Brain pericyte (primary cell): Measurements from ENCODE around the gene PCGF3.

Source experiments
- DNase-seq: peaks from one replicate; pipeline ENCODE4 v3.0.0-alpha.2; 2012; ENCODE audit warnings: low read depth, low spot score

Gene PCGF3

GRCh38 chr4:705278-706082, at the start of gene PCGF3:
TSS of gene PCGF3 (plus strand) at chr4:705832. CDS start at chr4:733681, 27,849 bp downstream.
- DNase-seq: peak; percentile 81

DNA sequence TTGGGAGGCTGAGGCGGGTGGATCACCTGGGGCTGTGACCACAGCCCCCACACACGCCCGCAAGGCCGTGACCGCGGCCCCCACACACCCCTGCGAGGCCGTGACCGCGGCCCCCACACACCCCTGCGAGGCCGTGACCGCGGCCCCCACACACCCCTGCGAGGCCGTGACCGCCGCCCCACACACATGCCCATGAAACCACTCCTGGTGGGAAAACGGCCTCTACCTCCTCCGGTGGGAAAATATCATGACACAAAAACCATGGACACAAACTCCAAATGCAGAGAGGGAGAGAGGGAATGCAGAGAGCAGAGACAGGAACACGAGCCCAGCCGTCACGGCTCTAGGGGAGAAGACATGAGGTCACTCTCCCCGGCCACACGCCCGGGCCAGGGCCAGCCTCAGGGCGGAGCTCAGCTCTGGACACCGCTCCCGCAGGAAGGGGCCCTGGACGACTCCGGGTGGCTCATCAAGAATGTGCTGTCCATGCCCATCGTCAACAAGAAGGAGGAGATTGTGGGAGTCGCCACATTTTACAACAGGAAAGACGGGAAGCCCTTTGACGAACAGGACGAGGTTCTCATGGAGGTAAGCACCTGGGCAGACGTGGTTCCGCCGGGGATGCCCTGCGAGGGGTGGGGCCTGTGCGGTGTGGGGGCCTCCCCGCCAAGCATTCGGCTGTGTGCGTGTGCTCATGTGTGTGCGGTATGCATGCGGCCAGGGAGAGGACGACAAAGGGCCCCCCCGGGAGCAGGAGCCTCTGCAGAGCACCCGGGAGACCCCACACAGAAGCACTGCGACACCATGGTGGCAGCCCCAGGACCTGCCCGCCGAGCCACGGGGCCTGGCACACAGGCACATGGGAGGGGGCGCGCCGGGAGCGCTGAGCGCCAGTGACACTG, 48.9 kb upstream of the PCGF3 start:
- DNase-seq: no peak

- DNase-seq: no peak
These were observed 48.2 kb upstream of the PCGF3 start for GRCh38 chr4:657338-657833.

DNA sequence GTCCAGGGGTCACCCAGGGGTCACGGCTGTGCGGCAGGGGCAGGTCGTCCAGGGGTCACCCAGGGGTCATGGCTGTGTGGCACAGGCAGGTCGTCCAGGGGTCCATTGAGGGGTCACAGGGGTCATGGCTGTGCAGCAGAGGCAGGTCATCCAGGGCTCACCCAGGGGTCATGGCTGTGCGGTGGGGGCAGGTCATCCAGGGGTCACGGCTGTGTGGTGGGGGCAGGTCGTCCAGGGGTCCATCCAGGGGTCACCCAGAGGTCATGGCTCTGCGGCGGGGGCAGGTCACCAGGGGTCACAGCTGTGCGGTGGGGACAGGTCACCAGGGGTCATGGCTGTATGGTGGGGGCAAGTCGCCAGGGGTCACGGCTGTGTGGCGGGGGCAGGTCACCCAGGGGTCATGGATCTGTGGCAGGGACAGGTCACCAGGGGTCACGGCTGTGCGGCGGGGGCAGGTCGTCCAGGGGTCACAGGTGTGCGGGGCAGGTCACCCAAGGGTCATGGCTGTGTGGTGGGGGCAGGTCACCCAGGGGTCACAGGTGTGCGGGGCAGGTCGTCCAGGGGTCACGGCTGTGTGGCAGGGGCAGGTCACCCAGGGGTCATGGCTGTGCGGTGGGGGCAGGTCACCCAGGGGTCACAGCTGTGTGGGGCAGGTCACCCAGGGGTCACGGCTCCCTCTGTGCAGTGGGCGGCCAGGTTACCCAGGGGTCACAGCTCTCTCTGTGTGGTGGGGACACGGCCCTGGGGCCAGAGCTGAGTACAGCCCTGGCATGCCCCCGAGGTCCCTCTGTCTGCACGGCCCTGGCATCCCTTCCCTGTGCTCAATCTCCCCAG, 47.6 kb upstream of the PCGF3 start:
- no peak for DNase-seq

GRCh38 chr4:658681-659667, 46.7 kb upstream of the PCGF3 start:
- no peak for DNase-seq

DNA sequence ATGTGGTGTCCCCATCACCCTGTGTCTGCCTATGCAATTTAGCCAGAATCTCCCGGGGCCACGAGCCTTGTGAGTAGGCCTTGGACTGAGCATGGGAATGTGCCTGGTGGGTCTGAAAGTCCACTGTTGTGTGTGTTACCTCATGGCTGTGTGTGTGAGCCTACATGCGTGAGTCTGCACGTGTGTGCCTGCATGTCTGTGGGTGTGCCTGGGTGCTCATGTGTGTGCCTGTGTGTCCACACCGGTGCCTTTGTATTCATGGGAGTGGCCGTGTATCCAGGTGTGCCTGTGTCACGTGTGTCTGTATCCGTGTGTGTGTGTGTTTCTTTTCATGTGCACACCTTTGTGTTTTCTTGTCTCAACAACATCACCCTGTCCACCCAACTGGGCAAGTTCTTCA, 45.8 kb upstream of the PCGF3 start:
- no peak for DNase-seq

DNA sequence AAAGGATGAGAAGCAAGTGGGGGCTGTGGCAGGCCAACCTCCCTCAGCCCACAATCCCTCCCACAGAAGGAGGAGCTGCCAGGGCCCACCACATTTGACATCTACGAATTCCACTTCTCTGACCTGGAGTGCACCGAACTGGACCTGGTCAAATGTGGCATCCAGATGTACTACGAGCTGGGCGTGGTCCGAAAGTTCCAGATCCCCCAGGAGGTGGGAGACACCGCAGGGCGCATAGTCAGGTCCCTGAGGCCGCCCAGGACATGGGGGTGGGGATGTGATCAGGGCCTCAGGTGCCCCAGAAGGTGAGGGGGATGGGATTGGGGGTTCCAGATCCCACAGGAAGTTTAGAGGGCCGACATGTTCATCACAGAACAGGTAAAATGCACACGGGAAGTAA, 45.2 kb upstream of the PCGF3 start:
- DNase-seq: no peak

GRCh38 chr4:661231-661630, 44.4 kb upstream of the PCGF3 start:
- DNase-seq: no peak

DNA sequence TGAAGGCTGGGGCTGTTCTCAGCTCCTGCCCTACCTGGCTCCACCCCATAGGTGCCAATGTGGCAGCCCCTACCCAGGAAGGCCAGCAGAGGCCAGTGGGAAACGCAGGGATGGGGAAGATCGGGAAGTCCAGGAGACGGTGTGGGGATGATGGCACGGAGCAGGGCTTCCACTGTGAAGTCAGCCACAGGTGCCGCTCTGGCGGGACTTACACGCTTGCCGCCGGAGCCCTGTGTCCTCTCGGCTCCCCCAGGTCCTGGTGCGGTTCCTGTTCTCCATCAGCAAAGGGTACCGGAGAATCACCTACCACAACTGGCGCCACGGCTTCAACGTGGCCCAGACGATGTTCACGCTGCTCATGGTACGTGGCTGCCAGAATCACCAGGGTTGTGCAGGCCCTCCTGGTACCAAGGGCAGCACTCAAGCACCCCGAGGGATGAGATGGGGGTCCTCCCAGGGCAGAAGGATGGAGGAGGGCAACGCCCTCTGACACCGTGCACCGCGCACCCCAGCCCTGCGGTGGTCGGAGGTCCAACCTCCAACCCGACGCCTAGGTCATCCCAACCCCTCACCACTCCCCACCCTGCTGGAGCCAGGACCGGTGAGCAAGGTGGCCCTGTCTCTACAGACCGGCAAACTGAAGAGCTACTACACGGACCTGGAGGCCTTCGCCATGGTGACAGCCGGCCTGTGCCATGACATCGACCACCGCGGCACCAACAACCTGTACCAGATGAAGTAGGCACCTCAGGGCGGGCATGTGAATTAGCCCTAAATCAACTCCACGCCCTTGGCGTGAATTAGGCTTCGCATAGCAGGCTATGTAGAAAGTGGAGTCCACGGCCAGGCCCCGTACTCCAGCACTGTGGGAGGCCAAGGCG, 43.5 kb upstream of the PCGF3 start:
- no peak for DNase-seq

DNA sequence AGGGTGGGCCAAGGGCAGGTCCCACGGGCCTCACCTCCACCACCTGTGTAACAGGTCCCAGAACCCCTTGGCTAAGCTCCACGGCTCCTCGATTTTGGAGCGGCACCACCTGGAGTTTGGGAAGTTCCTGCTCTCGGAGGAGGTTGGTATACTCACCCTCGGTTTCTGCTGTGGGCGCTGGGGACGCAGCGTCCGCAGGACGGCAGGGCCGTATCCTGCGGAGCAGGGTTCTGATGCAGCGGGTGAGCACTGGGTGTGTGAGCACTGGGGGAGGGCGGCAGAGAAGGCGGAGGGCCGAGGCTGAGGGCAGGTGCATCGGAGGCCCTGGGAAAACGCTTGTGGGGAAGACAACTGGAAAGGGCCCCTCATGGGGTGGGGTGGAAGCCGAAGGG, 42.6 kb upstream of the PCGF3 start:
- no peak for DNase-seq

DNA sequence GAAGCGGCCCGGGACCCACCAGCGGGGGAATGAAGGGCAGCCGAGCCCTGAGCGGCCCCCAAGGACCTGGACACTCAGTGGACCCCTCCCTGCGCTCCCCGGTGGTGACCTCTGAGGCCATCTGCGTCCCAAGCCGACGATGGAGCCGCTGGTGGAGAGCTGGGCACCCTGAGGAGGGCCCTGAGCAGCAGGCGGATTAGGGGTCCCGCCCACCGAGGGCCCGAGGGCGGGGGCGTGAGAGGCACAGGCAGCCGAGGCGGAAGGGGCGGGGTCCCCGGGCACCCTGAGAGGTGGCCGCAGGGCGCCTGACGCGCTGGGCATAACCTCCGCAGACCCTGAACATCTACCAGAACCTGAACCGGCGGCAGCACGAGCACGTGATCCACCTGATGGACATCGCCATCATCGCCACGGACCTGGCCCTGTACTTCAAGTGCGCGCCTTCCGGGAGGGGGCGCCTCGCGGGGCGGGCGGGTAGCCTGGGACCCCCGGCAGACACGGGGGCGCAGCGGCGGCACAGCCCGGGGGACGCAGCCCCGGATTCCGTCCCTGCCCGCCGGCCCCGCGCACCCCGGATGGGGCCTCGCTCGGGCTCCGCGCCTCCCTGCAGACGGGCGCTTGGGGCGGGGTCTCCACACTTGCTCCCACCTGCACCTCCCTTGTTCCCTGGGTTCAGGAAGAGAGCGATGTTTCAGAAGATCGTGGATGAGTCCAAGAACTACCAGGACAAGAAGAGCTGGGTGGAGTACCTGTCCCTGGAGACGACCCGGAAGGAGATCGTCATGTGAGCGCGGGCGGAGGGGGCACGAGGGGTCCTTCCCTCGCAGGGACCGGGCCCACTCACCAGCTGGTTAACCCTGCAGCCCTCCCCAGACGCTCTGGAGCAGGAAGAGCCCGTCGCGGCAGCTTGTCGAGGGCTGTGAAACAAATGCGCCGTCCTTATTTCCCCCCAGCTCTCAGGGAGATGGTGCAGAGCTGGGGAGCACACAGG, 41.9 kb upstream of the PCGF3 start:
- DNase-seq: no peak

DNA sequence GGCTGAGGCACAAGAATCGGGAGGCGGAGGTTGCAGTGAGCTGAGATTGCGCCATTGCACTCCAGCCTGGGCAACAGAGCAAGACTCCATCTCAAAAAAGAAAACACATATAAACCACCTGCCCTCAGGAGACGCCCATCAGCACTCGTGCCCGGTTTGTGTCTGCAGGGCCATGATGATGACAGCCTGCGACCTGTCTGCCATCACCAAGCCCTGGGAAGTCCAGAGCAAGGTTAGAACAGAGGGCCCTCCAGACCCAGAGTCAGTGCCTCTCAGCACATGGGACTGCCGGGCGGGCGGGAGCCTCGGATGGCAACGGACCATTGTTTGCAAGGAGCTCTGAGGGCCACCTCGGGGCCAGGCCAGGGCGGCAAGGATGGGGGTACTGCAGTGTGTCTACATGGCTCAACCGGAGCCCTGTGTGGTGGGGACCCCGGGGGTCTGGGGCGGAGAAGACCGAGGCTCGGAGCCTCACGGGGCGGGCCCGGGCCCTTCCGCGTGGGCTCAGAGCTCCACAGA, 40.9 kb upstream of the PCGF3 start:
- no peak for DNase-seq

- DNase-seq: no peak
These were observed 40.3 kb upstream of the PCGF3 start for GRCh38 chr4:665381-665750.

GRCh38 chr4:665751-666435, 39.7 kb upstream of the PCGF3 start:
- no peak for DNase-seq

GRCh38 chr4:666436-666810, 39.2 kb upstream of the PCGF3 start:
- no peak for DNase-seq

DNA sequence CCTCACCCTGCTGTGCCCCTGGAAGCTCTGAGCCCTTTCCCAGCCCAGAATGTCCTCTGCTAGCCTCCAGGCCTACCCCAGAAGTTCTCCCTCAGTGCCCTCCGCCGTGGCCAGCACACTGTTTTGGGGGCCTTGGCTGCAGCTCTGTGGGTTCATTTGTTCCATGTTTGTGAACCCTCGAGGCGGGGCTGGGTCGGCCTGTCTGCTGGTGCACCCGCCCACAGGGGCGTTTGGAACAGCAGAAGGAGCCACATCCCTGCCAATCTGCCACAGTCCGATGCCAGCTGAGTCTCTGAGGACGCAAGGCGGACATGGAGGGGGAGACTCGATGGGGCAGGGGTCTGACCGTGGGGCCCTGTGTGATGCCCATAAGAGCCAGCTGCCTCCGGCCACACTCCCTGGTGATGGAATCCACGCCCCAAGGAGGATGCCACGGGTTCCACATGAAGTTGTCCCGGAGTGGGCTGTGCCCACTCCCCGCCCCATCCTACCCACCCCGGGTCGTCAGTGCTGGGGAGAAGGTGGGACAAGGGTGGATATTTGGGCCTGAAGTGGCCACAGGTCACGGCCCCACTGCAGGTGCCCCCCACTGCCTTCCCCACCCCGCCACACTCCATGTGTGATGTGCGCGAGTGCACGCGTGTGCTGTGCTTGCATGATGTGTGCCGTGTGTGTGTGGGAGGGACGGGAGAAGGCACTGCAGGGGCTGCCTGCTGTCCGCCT, 38.6 kb upstream of the PCGF3 start:
- DNase-seq: no peak

DNA sequence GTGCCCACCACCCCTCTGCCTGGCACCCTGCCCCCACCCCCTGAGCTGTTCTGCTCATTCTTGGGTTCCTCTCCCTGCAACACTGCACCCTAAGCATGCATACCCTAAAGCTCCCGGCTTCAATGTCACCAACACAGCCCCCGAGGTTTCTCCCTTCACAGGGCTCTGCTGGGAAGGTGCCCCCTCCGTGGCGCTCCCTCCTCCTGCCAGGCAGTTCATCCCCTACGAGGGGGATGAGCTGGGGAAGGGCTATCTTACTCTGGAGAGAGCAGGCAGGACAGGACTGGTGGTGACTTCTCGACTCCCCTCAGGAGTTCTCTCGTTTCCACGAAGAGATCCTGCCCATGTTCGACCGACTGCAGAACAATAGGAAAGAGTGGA, 38.1 kb upstream of the PCGF3 start:
- DNase-seq: no peak
